GM18511 (cell line): ENCODE data around the gene DGCR6L.
"Not testable (repeated sequence)": the region's sequence is repeated elsewhere in the genome, so short reads cannot be mapped to it uniquely, and the experiment has no call there.

ENCODE experiments used
- ATAC-seq: cut with Tn5 transposase; IDR thresholded peaks from one replicate; pipeline ENCODE4 v1.9.1; 2021; ENCODE audit warnings: mild to moderate bottlenecking, moderate library complexity; ENCODE audit not compliant: unreplicated experiment

Gene DGCR6L

DNA sequence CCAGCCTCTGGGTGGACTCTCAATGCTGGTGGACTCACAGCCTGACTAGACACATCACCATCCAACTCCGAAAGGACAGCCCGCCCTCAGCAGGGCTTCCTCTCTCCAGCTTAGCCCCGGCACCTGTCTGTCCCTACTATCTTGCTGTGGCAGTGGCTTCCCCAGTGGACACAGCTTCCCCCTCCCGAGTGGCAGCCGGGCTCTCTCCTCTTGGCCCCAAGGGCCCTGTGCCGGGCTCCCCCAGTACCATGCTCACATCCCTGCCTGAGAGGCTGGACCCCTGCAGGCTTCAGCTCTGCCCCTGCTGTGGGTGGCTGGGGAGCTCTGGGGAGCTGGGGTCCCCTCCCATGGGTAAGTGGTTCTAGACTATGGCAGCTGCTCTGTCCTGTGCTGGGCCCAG is 9.1 kb downstream of the DGCR6L start:
- ATAC-seq: not testable (repeated sequence)

DNA sequence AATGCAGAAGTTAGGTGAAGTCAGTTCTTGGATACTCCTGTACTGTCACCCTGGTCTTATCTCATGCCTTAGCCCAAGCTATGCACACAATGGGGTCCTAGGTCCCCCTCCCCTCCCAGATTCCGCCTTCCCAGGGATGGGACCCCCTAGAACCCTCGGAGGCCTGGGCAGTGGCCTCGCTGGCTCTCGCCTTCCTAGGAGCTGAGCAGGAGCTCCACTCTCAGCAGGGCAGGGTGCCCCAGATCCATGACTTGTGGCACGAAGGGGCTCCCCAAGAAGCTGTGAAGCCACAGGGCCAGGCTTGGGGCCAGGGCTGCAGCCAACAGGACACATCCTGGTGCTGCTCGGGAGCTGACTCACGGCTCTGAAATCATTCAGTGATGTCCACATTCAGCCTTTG is 9.7 kb downstream of the DGCR6L start:
- ATAC-seq: not testable (repeated sequence)

DNA sequence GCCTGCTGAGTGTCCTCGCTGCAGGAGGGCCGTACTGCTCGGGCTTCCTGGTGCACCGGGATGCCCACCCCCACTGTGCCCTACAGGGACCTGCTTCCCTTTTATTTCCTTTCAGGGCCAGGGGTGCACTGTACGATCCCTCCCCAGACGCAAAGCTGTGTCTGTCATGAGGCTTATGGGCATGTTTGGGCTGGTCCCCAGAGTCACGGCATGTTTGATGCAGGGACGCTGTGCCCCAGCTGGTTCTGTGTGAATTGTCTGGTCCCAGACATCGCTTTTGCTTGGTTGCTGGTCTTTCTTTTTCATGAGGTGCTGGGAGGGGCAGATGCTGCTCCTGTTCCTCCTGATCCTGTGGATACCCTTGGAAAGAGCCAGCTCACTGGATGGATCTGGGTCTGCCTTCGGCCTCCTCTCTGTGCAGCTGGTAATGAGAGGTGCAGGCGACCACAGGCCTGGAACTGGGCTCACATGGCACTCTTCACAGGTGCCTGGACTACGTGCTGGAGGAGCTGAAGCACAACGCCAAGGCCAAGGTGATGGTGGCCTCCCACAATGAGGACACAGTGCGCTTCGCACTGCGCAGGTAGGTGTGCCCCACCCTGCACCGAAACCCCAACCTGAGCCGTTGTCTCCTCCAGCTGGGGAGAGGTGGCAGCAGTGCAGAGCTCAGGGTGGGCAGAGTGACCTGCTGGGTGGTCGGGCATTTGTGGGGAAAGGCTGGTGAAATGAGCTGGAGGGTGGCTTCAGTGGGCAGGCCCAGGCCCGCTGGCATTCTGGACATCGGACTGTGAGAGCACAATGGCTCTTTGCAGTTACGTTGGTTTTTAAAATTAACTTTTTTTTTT is 10.8 kb downstream of the DGCR6L start:
- not testable (repeated sequence) for ATAC-seq

DNA sequence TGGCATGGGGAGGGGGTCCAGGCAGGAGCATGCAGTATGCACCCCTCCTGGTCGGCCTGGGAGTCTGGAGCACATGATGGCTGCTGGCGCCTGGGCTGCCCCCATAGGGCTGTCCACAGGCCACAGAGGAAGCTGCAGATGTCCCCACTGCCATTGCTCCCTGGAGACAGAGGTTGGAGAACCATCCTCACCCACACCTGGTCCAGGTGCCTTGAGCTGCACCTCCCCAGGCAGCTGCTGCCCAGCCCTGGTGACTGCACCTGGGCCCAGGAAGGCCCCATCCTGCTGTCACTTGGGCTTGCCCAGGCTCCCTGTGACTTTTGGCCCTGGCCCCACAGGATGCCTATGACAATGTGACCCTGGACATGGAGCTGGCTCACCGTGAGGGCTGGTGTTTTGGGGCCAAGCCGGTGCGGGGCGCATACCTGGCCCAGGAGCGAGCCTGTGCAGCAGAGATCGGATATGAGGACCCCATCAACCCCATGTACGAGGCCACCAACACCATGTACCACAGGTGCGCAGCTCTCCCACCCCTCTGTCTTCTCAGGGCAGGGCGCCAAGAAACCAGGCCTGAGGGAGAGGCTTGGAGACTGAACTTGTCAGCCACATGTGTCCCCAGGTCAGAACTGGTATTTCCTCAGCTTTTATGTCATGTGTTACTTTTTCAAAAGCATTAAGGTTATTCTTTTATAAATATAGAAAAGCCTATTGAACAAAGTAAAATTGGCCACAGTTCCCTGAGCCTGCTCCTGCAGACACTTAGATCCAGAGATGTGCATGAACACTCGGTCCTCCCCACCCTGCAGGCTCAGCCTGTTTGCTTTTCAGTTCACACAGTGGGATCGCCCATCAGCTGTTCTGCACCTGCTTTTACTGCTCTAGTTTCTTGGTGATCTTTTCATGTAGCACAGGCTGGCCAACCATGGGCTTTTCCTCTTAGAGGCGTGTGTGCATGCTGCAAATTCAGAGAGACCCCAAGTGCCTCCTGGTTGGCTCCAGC is 12.1 kb downstream of the DGCR6L start:
- not testable (repeated sequence) for ATAC-seq

DNA sequence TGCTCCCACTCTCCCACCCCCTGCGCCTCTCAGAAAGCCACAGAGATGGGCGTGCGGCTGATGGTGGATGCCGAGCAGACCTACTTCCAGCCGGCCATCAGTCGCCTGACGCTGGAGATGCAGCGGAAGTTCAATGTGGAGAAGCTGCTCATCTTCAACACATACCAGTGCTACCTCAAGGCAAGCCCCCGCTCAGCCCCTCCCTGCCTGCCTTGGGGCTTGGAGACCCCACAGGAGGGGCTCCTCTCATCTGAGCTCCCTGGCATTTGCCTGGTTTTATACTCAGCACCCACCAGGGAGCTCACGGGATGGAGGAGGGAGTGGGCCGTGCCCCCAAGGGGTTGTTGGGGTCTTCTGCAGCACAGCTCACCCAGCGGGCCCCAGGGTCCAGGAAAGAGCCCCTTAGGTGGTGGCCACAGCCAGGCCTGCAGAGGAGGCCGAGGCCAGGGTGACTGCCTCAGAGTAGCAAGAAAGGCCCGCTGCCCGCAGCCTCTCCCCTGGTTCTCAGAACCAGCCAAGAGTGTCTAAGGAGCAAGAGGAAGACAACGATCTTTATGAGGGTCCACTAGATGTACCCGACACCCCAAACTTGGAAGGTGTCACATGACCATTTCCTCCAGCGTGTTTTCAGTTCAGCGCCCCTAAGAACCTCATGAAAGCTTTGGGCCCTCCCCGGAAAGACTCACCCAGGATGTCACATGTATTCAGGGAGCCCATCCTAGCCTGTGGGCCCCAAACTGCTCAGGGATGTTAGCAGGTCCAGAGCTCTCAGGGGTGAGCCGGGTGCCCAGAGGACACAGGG is 13.0 kb downstream of the DGCR6L start:
- ATAC-seq: not testable (repeated sequence)

DNA sequence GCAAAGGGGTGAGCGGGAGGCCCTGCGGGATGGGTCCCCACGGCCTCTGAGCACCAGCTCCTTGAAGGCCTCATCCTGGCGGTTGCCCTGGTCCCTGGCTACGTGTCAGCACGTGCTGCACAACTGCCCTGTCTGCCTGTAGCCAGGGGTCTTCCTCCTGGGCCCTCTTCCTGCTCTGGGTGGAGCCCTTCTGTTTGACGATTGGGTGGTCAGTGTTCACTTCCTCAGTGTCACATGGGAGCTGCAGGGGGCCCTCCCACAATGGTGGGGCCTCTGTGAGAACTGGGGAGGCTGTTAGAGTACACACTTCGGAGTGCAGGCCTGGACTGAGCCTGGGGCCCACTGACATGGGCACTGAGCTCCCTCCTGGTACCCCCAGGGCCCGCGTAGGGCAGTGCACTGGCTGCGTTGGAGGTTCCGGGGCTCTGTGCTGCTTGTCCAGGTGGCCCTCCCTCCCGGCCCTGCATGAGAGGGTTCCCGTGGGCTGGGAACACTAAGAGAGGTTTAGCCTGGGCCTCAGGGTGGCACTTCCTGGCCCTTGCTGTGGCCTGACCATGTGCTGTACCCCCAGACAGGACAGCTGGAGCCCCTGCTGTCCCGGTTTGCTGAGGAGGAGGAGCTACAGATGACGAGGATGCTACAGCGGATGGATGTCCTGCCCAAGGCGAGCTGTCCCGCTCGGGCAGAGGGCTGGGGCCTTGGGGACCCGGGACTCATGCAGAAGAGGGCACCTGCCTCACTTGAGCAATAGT is 13.8 kb downstream of the DGCR6L start:
- no peak for ATAC-seq

DNA sequence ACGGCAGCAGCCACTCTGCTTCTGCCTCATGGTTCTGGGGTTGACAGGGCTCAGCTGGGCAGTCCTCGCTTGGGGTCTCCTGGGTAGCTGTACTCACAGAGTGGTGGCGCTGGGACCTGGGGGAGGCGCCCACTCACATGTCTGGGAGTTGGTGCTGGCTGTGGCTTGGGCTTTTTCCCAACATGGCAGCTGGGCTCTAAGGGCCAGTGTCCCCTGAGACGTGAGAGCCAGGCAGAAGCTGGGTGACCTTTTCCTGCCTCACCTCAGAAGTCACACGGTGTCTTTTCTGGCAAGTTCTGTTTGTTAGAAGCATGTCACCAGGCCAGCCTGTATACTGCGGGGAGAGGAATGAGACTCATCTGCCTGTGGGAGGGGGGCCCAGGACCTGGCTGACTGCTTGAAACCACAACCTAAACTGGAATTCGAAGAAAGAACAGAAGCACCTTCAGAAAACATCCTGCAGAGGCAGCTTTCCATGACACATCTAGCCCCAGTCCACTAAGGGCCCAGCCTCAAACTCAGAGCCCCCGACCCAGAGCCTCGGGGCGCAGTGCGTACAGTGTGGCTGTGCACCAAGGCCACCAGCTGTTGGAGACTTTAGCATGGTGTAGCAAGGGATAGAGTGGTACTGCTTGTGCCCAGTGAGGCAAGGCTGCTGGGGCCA is 14.5 kb downstream of the DGCR6L start:
- not testable (repeated sequence) for ATAC-seq

DNA sequence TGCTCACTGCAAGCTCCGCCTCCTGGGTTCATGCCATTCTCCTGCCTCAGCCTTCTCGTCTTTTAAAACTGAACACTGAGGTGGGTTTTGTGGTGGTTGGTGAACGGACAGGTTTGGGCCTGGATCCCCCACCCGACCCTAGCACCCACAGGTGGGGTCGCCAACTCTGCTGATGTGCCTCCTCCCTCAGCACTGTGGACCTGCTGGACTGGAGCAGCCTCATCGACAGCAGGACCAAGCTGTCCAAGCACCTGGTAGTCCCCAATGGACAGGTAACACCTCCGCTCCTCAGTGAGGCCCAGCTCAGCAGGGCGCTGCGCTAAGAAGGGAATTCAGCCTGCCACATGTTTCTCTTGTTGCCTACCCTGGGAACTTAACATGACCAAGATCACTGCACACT is 15.2 kb downstream of the DGCR6L start:
- ATAC-seq: no peak

DNA sequence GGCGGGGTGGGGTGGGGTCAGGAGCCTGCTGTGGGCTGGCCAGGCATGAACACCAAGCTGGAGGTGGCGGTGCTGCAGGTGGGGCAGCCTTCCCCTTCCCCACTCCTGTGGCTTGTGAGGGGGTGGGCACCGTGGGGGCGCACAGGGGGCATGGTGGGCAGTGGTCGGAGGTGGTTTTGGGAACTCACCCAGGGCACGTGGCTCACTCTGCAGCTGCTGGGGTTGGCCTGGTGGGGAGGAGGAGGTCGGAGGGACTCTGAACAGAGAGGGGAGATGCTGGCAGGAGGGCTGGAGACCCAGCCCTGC is 16.7 kb downstream of the DGCR6L start:
- not testable (repeated sequence) for ATAC-seq

DNA sequence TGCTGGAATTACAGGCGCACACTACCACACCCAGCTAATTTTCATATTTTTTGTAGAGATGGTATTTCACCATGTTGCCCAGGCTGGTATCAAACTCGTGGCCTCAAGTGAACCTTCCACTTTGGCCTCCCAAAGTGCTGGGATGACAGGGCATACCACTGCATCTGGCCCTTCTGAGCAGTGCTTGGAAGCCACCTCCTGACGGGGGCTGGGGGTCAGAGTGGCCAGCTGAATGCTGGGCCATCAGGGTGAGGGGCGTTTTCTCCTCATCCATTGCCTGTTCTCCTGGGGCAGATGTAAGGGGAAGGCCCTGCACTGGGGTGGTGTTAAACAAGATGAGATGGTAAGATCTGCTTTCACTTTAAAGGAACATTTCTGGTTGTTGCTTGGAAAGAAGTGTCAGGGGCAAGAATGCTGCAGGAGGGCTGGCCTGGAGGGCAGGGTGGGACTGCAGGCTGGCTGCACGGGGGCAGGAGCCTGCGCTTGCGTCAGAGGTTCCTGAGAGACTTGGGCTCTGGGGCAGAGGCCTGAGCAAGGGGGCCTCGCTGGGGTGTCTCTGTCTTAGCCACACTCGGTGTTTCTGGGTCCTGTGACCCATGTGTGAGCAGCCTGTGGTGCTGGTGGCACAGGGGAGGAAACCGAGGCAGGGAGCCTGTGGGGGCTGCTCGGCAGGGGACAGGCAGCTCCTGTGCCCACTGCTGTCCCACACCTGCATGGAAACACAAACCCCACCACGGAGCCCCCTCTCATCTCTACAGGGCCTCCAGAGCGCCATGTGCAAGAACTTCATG is 17.2 kb downstream of the DGCR6L start:
- ATAC-seq: no peak

DNA sequence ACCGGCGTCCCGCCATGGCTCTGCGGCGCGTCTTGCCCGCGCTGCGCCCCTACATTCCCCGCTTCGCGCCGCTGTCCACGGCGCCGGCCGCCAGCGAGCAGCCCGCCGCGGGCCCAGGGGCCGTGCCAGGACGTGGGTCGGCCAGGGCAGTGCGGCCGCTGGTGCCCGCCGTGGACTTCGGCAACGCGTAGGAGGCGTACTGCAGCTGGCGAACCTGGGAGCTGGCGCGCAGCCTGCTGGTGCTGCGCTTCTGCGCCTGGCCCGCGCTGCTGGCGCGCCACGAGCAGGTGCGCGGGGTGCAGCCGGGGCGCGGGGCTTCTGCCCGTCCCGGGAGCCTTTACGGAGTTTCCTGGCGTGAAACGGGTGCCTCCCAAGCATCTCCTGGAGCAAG is 20.1 kb downstream of the DGCR6L start:
- ATAC-seq: peak; percentile 24

DNA sequence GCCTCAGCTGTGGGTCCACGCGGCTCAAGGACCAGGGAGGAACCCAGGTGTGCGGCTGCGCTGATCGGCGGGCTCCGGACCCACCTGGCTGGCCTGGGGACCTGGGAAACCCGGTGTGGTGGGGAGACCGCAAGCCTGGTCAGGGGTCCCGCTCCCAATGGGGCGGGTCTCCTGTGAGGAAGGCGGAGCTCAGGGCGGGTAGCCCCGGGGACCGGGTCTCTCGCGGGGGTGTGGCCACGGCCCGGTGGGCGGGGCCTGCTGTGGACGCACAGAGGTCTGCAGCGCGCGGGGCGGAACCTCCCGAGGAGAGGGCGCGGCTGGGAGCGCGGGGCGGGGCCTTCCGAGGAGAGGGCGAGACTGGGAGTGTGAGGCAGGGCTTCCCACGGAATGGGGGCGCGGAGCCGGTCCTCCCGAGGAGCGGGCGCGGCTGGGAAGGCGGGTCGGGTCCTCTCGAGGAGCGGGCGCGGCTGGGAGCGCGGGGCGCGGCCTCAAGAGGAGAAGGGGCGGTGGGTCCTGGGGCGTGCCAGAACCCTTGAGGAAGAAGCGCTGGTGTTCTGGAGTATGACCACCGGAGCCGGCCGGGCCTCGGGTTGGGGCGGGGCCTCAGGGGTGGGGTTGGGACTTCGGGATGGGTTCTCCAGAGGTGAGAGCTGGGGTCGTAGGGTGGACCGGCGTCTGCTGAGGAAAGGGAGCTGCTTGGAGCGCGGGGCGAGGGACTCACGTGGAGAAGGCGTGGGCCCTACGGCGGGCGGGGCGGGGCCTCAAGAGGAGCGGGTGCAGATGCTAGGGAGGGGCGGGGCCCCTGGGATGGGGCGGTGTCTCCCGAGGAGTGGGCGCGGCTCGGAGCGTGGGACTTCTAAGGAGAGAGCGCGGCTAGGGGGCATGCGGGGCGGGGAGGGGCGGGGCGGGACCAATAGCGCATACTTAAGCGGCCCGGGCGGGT is 20.8 kb downstream of the DGCR6L start:
- peak; percentile 74 for ATAC-seq

DNA sequence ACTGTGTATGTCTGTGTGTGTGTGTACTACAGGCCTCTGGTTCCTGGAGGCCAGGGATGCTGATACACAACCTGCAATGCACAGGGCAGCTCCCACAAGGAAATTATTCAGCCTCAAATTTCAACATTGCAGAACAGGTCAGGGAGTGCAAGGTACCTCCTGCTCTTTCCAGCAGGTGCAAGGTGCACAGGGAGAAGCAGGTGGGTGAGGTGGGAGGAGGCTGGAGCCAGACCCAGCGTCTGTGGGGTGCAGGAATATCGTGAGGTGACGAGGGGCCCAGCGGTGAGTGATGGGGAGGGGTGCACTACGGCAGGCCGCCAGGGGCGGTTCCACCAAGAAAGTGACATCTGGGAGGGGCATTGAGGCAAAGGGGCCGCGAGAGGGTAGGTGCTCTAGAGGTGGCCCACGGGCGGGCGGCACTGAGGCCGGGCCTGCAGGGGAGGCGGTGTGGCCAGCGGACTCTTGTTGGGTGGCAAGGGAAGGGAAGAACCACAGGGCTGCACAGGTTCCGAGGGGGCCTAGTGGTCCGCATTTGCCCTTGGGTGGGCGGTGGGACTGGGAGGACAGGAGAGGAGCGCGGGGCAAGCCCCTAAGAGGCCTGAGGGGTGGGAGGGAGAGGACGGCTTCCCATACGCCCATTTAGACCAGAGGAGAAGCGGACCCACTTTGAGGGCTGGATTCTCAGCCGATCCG is 21.6 kb downstream of the DGCR6L start:
- ATAC-seq: no peak

DNA sequence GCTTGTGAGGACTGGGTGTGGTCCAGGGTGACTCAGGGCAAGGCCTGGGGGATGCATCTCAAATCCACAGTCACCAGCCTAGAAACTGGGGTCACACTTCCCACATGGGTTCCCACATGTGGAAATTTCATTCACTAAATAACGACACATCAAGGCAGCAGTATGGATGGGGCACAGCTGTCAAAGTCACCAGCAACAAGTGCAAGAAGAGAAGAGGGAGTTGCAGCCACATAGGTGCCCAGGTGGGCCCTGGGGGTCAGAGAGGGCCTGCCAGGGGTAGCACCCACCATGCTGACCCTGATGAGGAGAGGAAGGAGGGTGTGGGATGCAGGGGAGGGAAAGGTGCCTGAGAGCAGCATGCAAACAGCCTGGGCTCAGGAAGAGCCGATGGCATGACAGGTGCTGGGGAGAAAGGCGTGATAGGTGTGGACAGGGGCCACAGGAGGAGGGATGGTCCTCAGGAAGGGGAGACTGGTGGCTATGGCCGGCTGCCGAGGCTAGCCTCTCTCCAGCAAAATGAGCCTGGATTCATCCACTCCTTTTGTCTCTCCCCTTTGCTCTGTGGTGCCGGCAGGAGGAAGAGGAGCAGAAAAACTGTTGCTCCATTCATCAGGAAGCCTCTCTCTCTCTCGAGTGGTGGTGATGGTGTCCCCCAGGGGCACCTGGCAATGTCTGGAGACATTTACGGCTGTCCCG is 22.3 kb downstream of the DGCR6L start:
- ATAC-seq: no peak

DNA sequence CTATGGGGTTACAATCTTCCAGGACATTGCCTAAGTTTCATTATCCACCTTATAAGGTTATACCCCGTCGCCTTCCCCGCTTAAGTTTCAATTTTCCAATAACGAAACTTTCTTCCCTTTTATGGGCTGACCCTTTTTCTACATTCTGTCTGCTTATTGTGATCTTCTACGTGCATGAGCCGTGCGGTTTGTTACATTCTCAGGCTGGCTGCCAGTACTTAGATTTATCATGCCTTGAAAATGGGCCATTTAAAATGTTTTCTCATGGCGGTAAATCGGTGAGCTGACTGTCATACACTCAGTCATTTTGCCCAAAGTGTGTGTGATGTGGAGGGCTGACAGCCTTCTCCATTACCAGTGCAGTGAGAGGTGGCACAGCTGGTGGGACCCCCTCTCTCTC is 23.3 kb downstream of the DGCR6L start:
- ATAC-seq: no peak

DNA sequence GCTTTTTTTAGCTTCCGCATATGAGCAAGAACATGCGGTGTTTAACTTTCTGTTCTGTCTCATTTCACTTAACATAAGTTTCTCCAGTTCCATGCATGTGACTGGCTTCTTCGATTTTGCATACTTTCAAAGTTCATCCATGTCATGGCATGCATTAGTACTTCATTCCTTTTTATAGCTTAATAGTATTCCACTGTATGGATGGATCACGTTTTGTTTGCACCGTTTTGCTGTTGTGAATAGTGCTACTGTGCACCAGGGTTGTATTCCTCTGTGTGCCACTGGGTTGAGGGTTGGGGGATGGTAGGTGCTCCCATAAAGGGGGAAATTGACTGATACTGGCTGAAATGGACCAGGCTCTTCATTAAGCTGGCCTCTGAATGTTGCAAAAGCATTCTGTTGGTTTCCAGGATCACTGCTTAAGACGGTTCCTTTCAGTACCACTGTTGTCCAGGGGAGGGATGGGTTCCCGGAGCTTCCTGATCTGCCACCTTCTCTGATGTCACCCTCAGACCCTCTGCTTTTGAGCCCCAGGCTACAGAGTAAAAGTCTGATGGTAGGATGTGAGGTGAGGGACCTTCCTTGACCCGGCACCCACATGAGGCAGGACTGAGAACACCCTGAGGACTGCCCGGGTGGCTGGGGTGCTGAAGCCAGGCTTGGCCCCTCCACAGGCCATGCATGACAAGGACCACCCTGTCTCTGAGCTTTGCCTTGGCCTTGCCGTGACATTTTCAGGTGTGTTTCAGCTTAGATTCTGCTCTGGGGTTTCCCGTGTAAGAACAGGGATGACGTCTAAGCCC is 24.4 kb downstream of the DGCR6L start:
- ATAC-seq: no peak
